ENCODE measurements around the gene DENND1B.

The DENND1B gene

GRCh38 chr1:197686702-197687355 is 88.5 kb downstream of the DENND1B start:
- H3K9me3 ChIP-seq (replicated peaks in 1 of 11) = peaks cover 9 to 22% (median 16%) of the 10 kb centered on the region in 11 experiments; a peak in 20 of 22 replicates
- H3K4me1 ChIP-seq = no peaks in the 10 kb centered on the region
- H3K4me3 ChIP-seq = no peak overlapping the region
- no peaks in the 10 kb centered on the region for H4K20me1 ChIP-seq
- H3K9ac ChIP-seq = no peak overlapping the region
- peaks cover 0 to 11% (median 0%) of the 10 kb centered on the region in 11 experiments; a peak in 3 of 22 replicates for H3K36me3 ChIP-seq
- no peaks in the 10 kb centered on the region for H3K27me3 ChIP-seq
- TF ChIP-seq Cebpa-rat (IDR thresholded peaks at IDR 0.05) = no peak
- H3K4me2 ChIP-seq = no peak overlapping the region
- H3K27ac ChIP-seq = no peak overlapping the region

GRCh38 chr1:197686231-197686630 is 89.0 kb downstream of the DENND1B start:
- H3K27me3 ChIP-seq = no peaks in the 10 kb centered on the region
- no peak overlapping the region for H3K27ac ChIP-seq
- H3K4me1 ChIP-seq = no peaks in the 10 kb centered on the region
- H3K4me3 ChIP-seq = no peak overlapping the region
- peaks cover 0 to 11% (median 0%) of the 10 kb centered on the region in 11 experiments; a peak in 3 of 22 replicates for H3K36me3 ChIP-seq
- peaks cover 9 to 22% (median 16%) of the 10 kb centered on the region in 11 experiments; a peak in 20 of 22 replicates for H3K9me3 ChIP-seq (replicated peaks in 1 of 11)
- TF ChIP-seq Cebpa-rat (IDR thresholded peaks at IDR 0.05) = no peak
- H3K9ac ChIP-seq = no peak overlapping the region
- H4K20me1 ChIP-seq = no peaks in the 10 kb centered on the region
- H3K4me2 ChIP-seq = no peak overlapping the region

GRCh38 chr1:197685785-197686184 is 89.5 kb downstream of the DENND1B start:
- H3K4me1 ChIP-seq = no peaks in the 10 kb centered on the region
- no peak overlapping the region for H3K4me3 ChIP-seq
- no peak for TF ChIP-seq Cebpa-rat (IDR thresholded peaks at IDR 0.05)
- no peaks in the 10 kb centered on the region for H3K27me3 ChIP-seq
- H4K20me1 ChIP-seq = no peaks in the 10 kb centered on the region
- H3K9me3 ChIP-seq (replicated peaks in 1 of 11) = peaks cover 9 to 22% (median 16%) of the 10 kb centered on the region in 11 experiments; a peak in 20 of 22 replicates
- H3K36me3 ChIP-seq = peaks cover 0 to 11% (median 0%) of the 10 kb centered on the region in 11 experiments; a peak in 3 of 22 replicates
- no peak overlapping the region for H3K9ac ChIP-seq
- no peak overlapping the region for H3K4me2 ChIP-seq
- no peak overlapping the region for H3K27ac ChIP-seq

- Histone ChIP-seq H4K20me1 (no peaks in the 10 kb centered on the region), H3K9me3 (replicated peaks in 1 of 11) (peaks cover 9 to 12% (median 10%) of the 10 kb centered on the region in 11 experiments; a peak in 20 of 22 replicates), H3K9ac (no peak overlapping the region), H3K27me3 (no peaks in the 10 kb centered on the region), H3K4me1 (no peaks in the 10 kb centered on the region), H3K27ac (no peak overlapping the region), H3K4me2 (no peak overlapping the region), H3K4me3 (no peak overlapping the region), H3K36me3 (peaks cover 0 to 8% (median 0%) of the 10 kb centered on the region in 11 experiments; a peak in 3 of 22 replicates)
- 0 out of 22 replicates have a peak, but pooled peaks of 1 of the 11 experiments have one; percentile 10 for TF ChIP-seq Cebpa-rat (IDR thresholded peaks at IDR 0.05)
Measured at GRCh38 chr1:197683895-197684553, 91.3 kb downstream of the DENND1B start.

- Histone ChIP-seq H3K36me3 (peaks cover 0 to 2% (median 0%) of the 10 kb centered on the region in 11 experiments; a peak in 3 of 22 replicates), H3K4me3 (no peak overlapping the region), H3K4me2 (no peak overlapping the region), H3K9ac (no peak overlapping the region), H3K27me3 (no peaks in the 10 kb centered on the region), H4K20me1 (no peaks in the 10 kb centered on the region), H3K4me1 (no peaks in the 10 kb centered on the region), H3K27ac (no peak overlapping the region), H3K9me3 (replicated peaks in 1 of 11) (peaks cover 2 to 4% (median 3%) of the 10 kb centered on the region in 11 experiments; a peak in 20 of 22 replicates)
- TF ChIP-seq Cebpa-rat (IDR thresholded peaks at IDR 0.05) = no peak
Measured at GRCh38 chr1:197683280-197683679, 92.0 kb downstream of the DENND1B start.

- H3K4me2 ChIP-seq = no peak overlapping the region
- no peaks in the 10 kb centered on the region for H4K20me1 ChIP-seq
- TF ChIP-seq Cebpa-rat (IDR thresholded peaks at IDR 0.05) = no peak
- H3K9ac ChIP-seq = no peak overlapping the region
- no peaks in the 10 kb centered on the region for H3K27me3 ChIP-seq
- H3K4me1 ChIP-seq = peaks cover 0 to 6% (median 0%) of the 10 kb centered on the region in 10 experiments; a peak in 3 of 20 replicates
- no peaks in the 10 kb centered on the region for H3K36me3 ChIP-seq
- no peak overlapping the region for H3K4me3 ChIP-seq
- no peaks in the 10 kb centered on the region for H3K9me3 ChIP-seq (replicated peaks in 1 of 11)
- H3K27ac ChIP-seq = no peak overlapping the region
Measured at GRCh38 chr1:197680311-197680710, 95.0 kb downstream of the DENND1B start.

- H3K36me3 ChIP-seq = no peaks in the 10 kb centered on the region
- peaks cover 0 to 6% (median 0%) of the 10 kb centered on the region in 10 experiments; a peak in 3 of 20 replicates for H3K4me1 ChIP-seq
- no peak overlapping the region for H3K4me2 ChIP-seq
- no peak overlapping the region for H3K9ac ChIP-seq
- H4K20me1 ChIP-seq = no peaks in the 10 kb centered on the region; a peak in 1 of 22 replicates
- no peaks in the 10 kb centered on the region for H3K27me3 ChIP-seq
- no peak for TF ChIP-seq Cebpa-rat (IDR thresholded peaks at IDR 0.05)
- no peak overlapping the region for H3K4me3 ChIP-seq
- H3K9me3 ChIP-seq (replicated peaks in 1 of 11) = no peaks in the 10 kb centered on the region
- no peak overlapping the region for H3K27ac ChIP-seq
Measured at GRCh38 chr1:197677752-197678295, 97.5 kb downstream of the DENND1B start.

- no peaks in the 10 kb centered on the region for H3K9me3 ChIP-seq (replicated peaks in 1 of 11)
- no peaks in the 10 kb centered on the region for H3K36me3 ChIP-seq
- H4K20me1 ChIP-seq = no peaks in the 10 kb centered on the region; a peak in 1 of 22 replicates
- H3K27me3 ChIP-seq = no peaks in the 10 kb centered on the region
- H3K27ac ChIP-seq = no peak overlapping the region
- no peak overlapping the region for H3K4me2 ChIP-seq
- no peak for TF ChIP-seq Cebpa-rat (IDR thresholded peaks at IDR 0.05)
- no peak overlapping the region for H3K9ac ChIP-seq
- H3K4me1 ChIP-seq = peaks cover 0 to 6% (median 0%) of the 10 kb centered on the region in 10 experiments; a peak in 3 of 20 replicates
- no peak overlapping the region for H3K4me3 ChIP-seq
Measured at GRCh38 chr1:197677313-197677712, 98.0 kb downstream of the DENND1B start.

- H3K36me3 ChIP-seq = no peaks in the 10 kb centered on the region
- H3K4me3 ChIP-seq = no peak overlapping the region
- H3K27ac ChIP-seq = no peak overlapping the region
- no peaks in the 10 kb centered on the region for H3K27me3 ChIP-seq
- TF ChIP-seq Cebpa-rat (IDR thresholded peaks at IDR 0.05) = no peak
- no peaks in the 10 kb centered on the region; a peak in 1 of 22 replicates for H4K20me1 ChIP-seq
- no peaks in the 10 kb centered on the region for H3K9me3 ChIP-seq (replicated peaks in 1 of 11)
- peak overlapping the region in 3 of 11 experiments; percentile 11 to 23 (median 13); a peak in 3 of 22 replicates for H3K4me2 ChIP-seq
- H3K9ac ChIP-seq = no peak overlapping the region
- peaks cover 0 to 6% (median 0%) of the 10 kb centered on the region in 10 experiments; a peak in 3 of 20 replicates for H3K4me1 ChIP-seq
Measured at GRCh38 chr1:197675583-197676208, 99.6 kb downstream of the DENND1B start.
